Measurements from ENCODE around the gene WIPF3. TPM values are rescaled to one million over a fixed set of nuclear protein-coding genes. Genes with fewer than 3 reads are reported as not detected.

WIPF3 gene
- total RNA-seq, 2 experiments from 2014 or later, result not detected

- Mint-ChIP-seq H3K4me3 (no peak overlapping the region), H3K27me3 (no peaks in the 10 kb centered on the region), H3K36me3 (ENCODE audit: low read depth) (no peaks in the 10 kb centered on the region), H3K27ac (no peak overlapping the region), H3K9me3 (no peaks in the 10 kb centered on the region), H3K4me1 (ENCODE audit: low read depth) (peaks cover 16% of the 10 kb centered on the region)
- peaks cover 5% of the 10 kb centered on the region for H3K4me1 ChIP-seq (ENCODE audit: insufficient read depth, low read length)
- no peaks in the 10 kb centered on the region for H3K27me3 ChIP-seq (ENCODE audit: control insufficient read depth in 1 of 2, insufficient read depth in 2 of 2, low read length in 2 of 2)
- no peak overlapping the region for H3K27ac ChIP-seq (ENCODE audit: low read depth in 1 of 2, low read length in 2 of 2)
- H3K36me3 ChIP-seq (ENCODE audit: insufficient read depth, low read length), result no peaks in the 10 kb centered on the region
- peaks cover 0 to 10% of the 10 kb centered on the region in 2 experiments for H3K9me3 ChIP-seq (ENCODE audit: control insufficient read depth in 1 of 2, insufficient read depth in 1 of 2, low read length in 2 of 2)
- TF ChIP-seq CTCF (IDR thresholded peaks at IDR 0.05), result no peak
- no peak overlapping the region for H3K4me3 ChIP-seq (ENCODE audit: low read length)
- POLR2A ChIA-PET, result no interaction called here
- DNase-seq, result no peak
- intact Hi-C loops (cut with DNase I, micrococcal nuclease), result loop anchor here in 1 of 2 experiments (10.0 kb wide), 1 partner anchor 1200 kb away; no protein-coding TSS in a partner anchor
- CTCF ChIA-PET, result no interaction called here
- no peak for ATAC-seq (ENCODE audit: poor library complexity)
Measured at GRCh38 chr7:29955075-29955792, 148.9 kb downstream of the WIPF3 start.

- H3K27me3 Mint-ChIP-seq, result no peaks in the 10 kb centered on the region
- peaks cover 16% of the 10 kb centered on the region for H3K4me1 Mint-ChIP-seq (ENCODE audit: low read depth)
- H3K27me3 ChIP-seq (ENCODE audit: control insufficient read depth in 1 of 2, insufficient read depth in 2 of 2, low read length in 2 of 2), result no peaks in the 10 kb centered on the region
- no peak overlapping the region for H3K27ac Mint-ChIP-seq
- no peaks in the 10 kb centered on the region for H3K36me3 Mint-ChIP-seq (ENCODE audit: low read depth)
- no peaks in the 10 kb centered on the region for H3K9me3 Mint-ChIP-seq
- H3K9me3 ChIP-seq (ENCODE audit: control insufficient read depth in 1 of 2, insufficient read depth in 1 of 2, low read length in 2 of 2), result peaks cover 0 to 4% of the 10 kb centered on the region in 2 experiments
- H3K4me3 ChIP-seq (ENCODE audit: low read length), result no peak overlapping the region
- H3K36me3 ChIP-seq (ENCODE audit: insufficient read depth, low read length), result no peaks in the 10 kb centered on the region
- ChIA-PET POLR2A (no interaction called here), CTCF (no interaction called here)
- no peak overlapping the region for H3K27ac ChIP-seq (ENCODE audit: low read depth in 1 of 2, low read length in 2 of 2)
- intact Hi-C loops (cut with DNase I, micrococcal nuclease), result loop anchor here in 1 of 2 experiments (10.0 kb wide), 1 partner anchor 1201 kb away; no protein-coding TSS in a partner anchor
- TF ChIP-seq CTCF (IDR thresholded peaks at IDR 0.05), result no peak
- peaks cover 5% of the 10 kb centered on the region for H3K4me1 ChIP-seq (ENCODE audit: insufficient read depth, low read length)
- peak in 4 of 14 experiments; percentile 9 to 45 (median 32) for DNase-seq
- no peak overlapping the region for H3K4me3 Mint-ChIP-seq
- no peak for ATAC-seq (ENCODE audit: poor library complexity)
Measured at GRCh38 chr7:29955799-29956486, 149.6 kb downstream of the WIPF3 start.

DNA sequence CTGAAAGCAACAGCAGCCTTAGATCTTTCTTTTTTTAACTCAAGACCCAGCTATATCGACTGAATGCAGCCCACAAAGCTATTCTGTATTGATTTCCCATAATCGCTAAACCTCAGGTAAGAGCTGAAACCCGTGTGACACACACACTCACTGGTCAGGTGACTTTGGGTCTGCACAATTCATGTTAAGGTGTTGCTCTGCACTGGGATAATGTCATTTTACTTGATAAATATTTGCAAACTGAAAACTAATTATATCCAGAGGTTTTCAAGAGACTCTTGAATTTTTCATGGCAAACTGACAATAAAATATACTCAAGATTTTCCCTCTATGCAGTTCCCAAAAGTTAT, 150.2 kb downstream of the WIPF3 start:
- TF ChIP-seq CTCF (IDR thresholded peaks at IDR 0.05), result no peak
- Mint-ChIP-seq H3K4me1 (ENCODE audit: low read depth) (peaks cover 16% of the 10 kb centered on the region), H3K4me3 (no peak overlapping the region), H3K9me3 (no peaks in the 10 kb centered on the region), H3K27ac (no peak overlapping the region), H3K36me3 (ENCODE audit: low read depth) (no peaks in the 10 kb centered on the region), H3K27me3 (no peaks in the 10 kb centered on the region)
- H3K27me3 ChIP-seq (ENCODE audit: control insufficient read depth in 1 of 2, insufficient read depth in 2 of 2, low read length in 2 of 2), result no peaks in the 10 kb centered on the region
- DNase-seq, result no peak
- ChIA-PET CTCF (no interaction called here), POLR2A (no interaction called here)
- H3K36me3 ChIP-seq (ENCODE audit: insufficient read depth, low read length), result no peaks in the 10 kb centered on the region
- no peak for ATAC-seq (ENCODE audit: poor library complexity)
- intact Hi-C loops (cut with DNase I, micrococcal nuclease), result loop anchor here in 1 of 2 experiments (10.0 kb wide), 1 partner anchor 1202 kb away; no protein-coding TSS in a partner anchor
- H3K4me1 ChIP-seq (ENCODE audit: insufficient read depth, low read length), result peaks cover 5% of the 10 kb centered on the region
- H3K4me3 ChIP-seq (ENCODE audit: low read length), result no peak overlapping the region
- no peak overlapping the region for H3K27ac ChIP-seq (ENCODE audit: low read depth in 1 of 2, low read length in 2 of 2)
- H3K9me3 ChIP-seq (ENCODE audit: control insufficient read depth in 1 of 2, insufficient read depth in 1 of 2, low read length in 2 of 2), result no peaks in the 10 kb centered on the region

Measured in CD4-positive, alpha-beta T cell (primary cell).